ENCODE measurements around the gene PPM1F. TPM values are rescaled to one million over a fixed set of nuclear protein-coding genes. Genes with fewer than 3 reads are reported as not detected.
A peak's percentile ranks its signal among the peaks of the same experiment; 100 is the strongest.

PPM1F gene
- total RNA-seq, 1 experiment from 2014 or later: 21.1 TPM

GRCh38 chr22:21923163-21923561, 29.5 kb downstream of the PPM1F start:
- no peak overlapping the region for H2BK15ac ChIP-seq (ENCODE audit: low read depth, low read length)
- no peak overlapping the region for H2BK20ac ChIP-seq (ENCODE audit: low read depth, low read length, poor library complexity, severe bottlenecking)
- no peak overlapping the region for H3K4me2 ChIP-seq (ENCODE audit: insufficient read depth, insufficient read length, low read length)
- no peaks in the 10 kb centered on the region for H3K27me3 Mint-ChIP-seq (ENCODE audit: low read depth)
- H2BK120ac ChIP-seq (ENCODE audit: low read depth, low read length, poor library complexity, severe bottlenecking): no peak overlapping the region
- no peaks in the 10 kb centered on the region for H3K23me2 ChIP-seq (ENCODE audit: insufficient read length, low read depth, low read length, poor library complexity, severe bottlenecking)
- no peak overlapping the region for H3K23ac ChIP-seq (ENCODE audit: insufficient read length, low read depth, low read length)
- H3K9me3 ChIP-seq (ENCODE audit: control insufficient read depth, low read depth, low read length): no peaks in the 10 kb centered on the region
- H3K56ac ChIP-seq (ENCODE audit: insufficient read length, low read depth, low read length): no peak overlapping the region
- no peaks in the 10 kb centered on the region for H3K79me2 ChIP-seq (ENCODE audit: insufficient read depth, low read length)
- H3K18ac ChIP-seq (ENCODE audit: insufficient read length, low read depth, low read length): no peak overlapping the region
- H3K4me1 Mint-ChIP-seq: peaks cover 54 to 75% of the 10 kb centered on the region in 2 experiments
- no peak overlapping the region for H2BK5ac ChIP-seq (ENCODE audit: insufficient read length, low read length)
- no peak overlapping the region for H3K27ac ChIP-seq (ENCODE audit: insufficient read length, low read depth, low read length)
- no peak overlapping the region for H3T11ph ChIP-seq (ENCODE audit: low read length)
- H4K20me1 ChIP-seq (ENCODE audit: control insufficient read depth, insufficient read depth, insufficient read length): no peaks in the 10 kb centered on the region
- no peak overlapping the region for H3K9ac ChIP-seq (ENCODE audit: extremely low read depth, insufficient read length, low read length)
- H3K9me3 Mint-ChIP-seq: no peaks in the 10 kb centered on the region
- no peak overlapping the region for H3K14ac ChIP-seq (ENCODE audit: insufficient read depth, low read length)
- H4K5ac ChIP-seq (ENCODE audit: insufficient read length, low read depth, low read length): no peak overlapping the region
- peak overlapping the region; percentile 59; the same call in 1 of the 2 replicates for H3K4ac ChIP-seq (ENCODE audit: low read depth, low read length)
- no peak overlapping the region for H4K8ac ChIP-seq (replicated peaks; ENCODE audit: insufficient read length, low read depth, low read length)
- no peak overlapping the region; a peak in 1 of 7 replicates for H3K27ac Mint-ChIP-seq
- H3K27me3 ChIP-seq (ENCODE audit: insufficient read depth, low read length): no peaks in the 10 kb centered on the region
- H2AK5ac ChIP-seq (ENCODE audit: insufficient read length, low read length): no peak overlapping the region
- H3K4me3 Mint-ChIP-seq: no peak overlapping the region
- no peak for DNase-seq
- TF ChIP-seq CTCF (conservative IDR thresholded peaks at IDR 0.05): no peak
- H3K4me1 ChIP-seq (ENCODE audit: insufficient read depth, low read length): peaks cover 12% of the 10 kb centered on the region; the same call in 1 of the 2 replicates
- WGBS (ENCODE audit: extremely low coverage, insufficient read length, low lambda C conversion rate): no CpG with 5 or more reads among the region's 21 CpGs
- no peak overlapping the region for H2AFZ ChIP-seq (ENCODE audit: low read length)
- H3K79me1 ChIP-seq (ENCODE audit: insufficient read depth, low read depth, low read length, poor library complexity, severe bottlenecking): no peaks in the 10 kb centered on the region
- H2BK12ac ChIP-seq (ENCODE audit: insufficient read length, low read depth, low read length): no peak overlapping the region
- H3K36me3 Mint-ChIP-seq (ENCODE audit: insufficient read depth in 1 of 3, low read depth in 3 of 3): peaks cover 2 to 5% (median 4%) of the 10 kb centered on the region in 3 experiments; a peak in 2 of 7 replicates
- H4K91ac ChIP-seq (ENCODE audit: insufficient read length, low read depth, low read length): peak overlapping the region; percentile 94

All from H9 (cell line).